WI38 (cell line): Measurements from ENCODE around the gene KRTAP6-3.

Source experiments
- H3K4me3 ChIP-seq: 2 replicates; pipeline ENCODE4 v1.5.1; 2011; ENCODE audit warnings: low read depth, mild to moderate bottlenecking, control low read depth, low read length
- CTCF ChIP-seq: IDR thresholded peaks from 2 replicates; pipeline ENCODE4 v1.5.1; 2012; ENCODE audit warnings: low read depth, mild to moderate bottlenecking, control low read depth, low read length

KRTAP6-3 gene

GRCh38 chr21:30592140-30592539, at the start of gene KRTAP6-3:
TSS of gene KRTAP6-3 (plus strand) at chr21:30592440. CDS start at chr21:30592446, 6 bp downstream.
- TF ChIP-seq CTCF = no peak
- H3K4me3 ChIP-seq = no peak within 1 kb of the TSS

- TF ChIP-seq CTCF = no peak
- H3K4me3 ChIP-seq = no peak overlapping the region
Measured at GRCh38 chr21:30552782-30553181, 39.5 kb upstream of the KRTAP6-3 start.

- H3K4me3 ChIP-seq = no peak overlapping the region
- no peak for TF ChIP-seq CTCF
Measured at GRCh38 chr21:30555095-30555494, 37.1 kb upstream of the KRTAP6-3 start.

GRCh38 chr21:30561264-30561895, 30.9 kb upstream of the KRTAP6-3 start, which contains the start of gene KRTAP19-7:
TSS of gene KRTAP19-7 (minus strand) at chr21:30561314. CDS start at chr21:30561289, 25 bp downstream.
- no peak within 1 kb of the TSS for H3K4me3 ChIP-seq
- no peak for TF ChIP-seq CTCF

GRCh38 chr21:30561957-30562356, 30.3 kb upstream of the KRTAP6-3 start:
- no peak overlapping the region for H3K4me3 ChIP-seq
- no peak for TF ChIP-seq CTCF

GRCh38 chr21:30563072-30563471, 29.2 kb upstream of the KRTAP6-3 start:
- no peak overlapping the region for H3K4me3 ChIP-seq
- no peak for TF ChIP-seq CTCF

- H3K4me3 ChIP-seq = no peak overlapping the region
Measured at GRCh38 chr21:30563630-30564029, 28.6 kb upstream of the KRTAP6-3 start.

More at GRCh38 chr21:30563630-30564029, 28.6 kb upstream of the KRTAP6-3 start:
- TF ChIP-seq CTCF = no peak
